GM19043 (cell line): ENCODE data around the gene RNF227.
"Not testable (repeated sequence)": the region's sequence is repeated elsewhere in the genome, so short reads cannot be mapped to it uniquely, and the experiment has no call there.

Experiments used
- ATAC-seq: cut with Tn5 transposase; IDR thresholded peaks from one replicate; pipeline ENCODE4 v1.9.1; 2021; ENCODE audit warnings: low read depth; ENCODE audit not compliant: unreplicated experiment

RNF227 gene

GRCh38 chr17:7915611-7916384 lies at the start of gene RNF227:
Gene RNF227 (minus strand): TSS chr17:7916289. CDS start chr17:7916195, 94 bp downstream.
- ATAC-seq = peak; percentile 41

- ATAC-seq = no peak
Observed at GRCh38 chr17:7961421-7961820, 45.3 kb upstream of the RNF227 start.

- ATAC-seq = no peak
Observed at GRCh38 chr17:7959503-7960253, 43.6 kb upstream of the RNF227 start.

- ATAC-seq = no peak
Observed at GRCh38 chr17:7956228-7956965, 40.3 kb upstream of the RNF227 start.

- no peak for ATAC-seq
Observed at GRCh38 chr17:7955414-7956227, 39.5 kb upstream of the RNF227 start.

- ATAC-seq = not testable (repeated sequence)
Observed at GRCh38 chr17:7953266-7953665, 37.2 kb upstream of the RNF227 start.

GRCh38 chr17:7951143-7951792 lies 35.2 kb upstream of the RNF227 start:
- no peak for ATAC-seq

- ATAC-seq = no peak
Observed at GRCh38 chr17:7950578-7950977, 34.5 kb upstream of the RNF227 start.

GRCh38 chr17:7947651-7948050 lies 31.6 kb upstream of the RNF227 start:
- ATAC-seq = no peak

- ATAC-seq = no peak
Observed at GRCh38 chr17:7946441-7946840, 30.4 kb upstream of the RNF227 start.

- no peak for ATAC-seq
Observed at GRCh38 chr17:7945651-7946050, 29.6 kb upstream of the RNF227 start.

- no peak for ATAC-seq
Observed at GRCh38 chr17:7944326-7944725, 28.2 kb upstream of the RNF227 start.

- ATAC-seq = no peak
Observed at GRCh38 chr17:7943291-7943690, 27.2 kb upstream of the RNF227 start.

- ATAC-seq = no peak
Observed at GRCh38 chr17:7940743-7941142, 24.7 kb upstream of the RNF227 start.

- ATAC-seq = no peak
Observed at GRCh38 chr17:7940034-7940433, 23.9 kb upstream of the RNF227 start.

- ATAC-seq = no peak
Observed at GRCh38 chr17:7935859-7936258, 19.8 kb upstream of the RNF227 start.

- ATAC-seq = no peak
Observed at GRCh38 chr17:7932949-7933348, 16.9 kb upstream of the RNF227 start.

- ATAC-seq = no peak
Observed at GRCh38 chr17:7932483-7932891, 16.4 kb upstream of the RNF227 start.

- peak; percentile 94 for ATAC-seq
Observed at GRCh38 chr17:7931709-7932482, 15.8 kb upstream of the RNF227 start, which contains the start of the genes CNTROB and TRAPPC1. Gene CNTROB (plus strand): TSS chr17:7932206. CDS start chr17:7933080, 874 bp downstream. Gene TRAPPC1 (minus strand): TSS chr17:7931946. CDS start chr17:7931829, 117 bp downstream.
